Hepatocyte (in vitro differentiated cells): ENCODE results near the gene AGO3. TPM values are rescaled to one million over a fixed set of nuclear protein-coding genes. Genes with fewer than 3 reads are reported as not detected.

Experiments used
- DNase-seq: peaks from one replicate; pipeline ENCODE4 v3.0.0-alpha.2; 2016; ENCODE audit warnings: low spot score
- H2AFZ ChIP-seq: fragments of 200-600 bp; sonication (generic); 2 replicates; pipeline ENCODE4 v1.6.0; 2016; ENCODE audit warnings: antibody characterized with exemption, mild to moderate bottlenecking
- H3K27ac ChIP-seq: fragments of 200-600 bp; sonication (generic); 2 replicates; pipeline ENCODE4 v1.5.1; 2016; ENCODE audit warnings: mild to moderate bottlenecking
- H3K27me3 ChIP-seq: fragments of 200-600 bp; sonication (generic); 2 replicates; pipeline ENCODE4 v1.6.1; 2016
- H3K36me3 ChIP-seq: fragments of 200-600 bp; sonication (generic); replicated peaks from 2 replicates; pipeline ENCODE4 v1.5.1; 2016; ENCODE audit warnings: low read depth; ENCODE audit not compliant: insufficient read depth
- H3K4me1 ChIP-seq: fragments of 200-600 bp; sonication (generic); 2 replicates; pipeline ENCODE4 v1.5.1; 2016; ENCODE audit warnings: mild to moderate bottlenecking, moderate library complexity; ENCODE audit not compliant: insufficient read depth
- H3K4me2 ChIP-seq: fragments of 200-600 bp; sonication (generic); 2 replicates; pipeline ENCODE4 v1.6.0; 2016
- H3K4me3 ChIP-seq: fragments of 200-600 bp; sonication (generic); 2 replicates; pipeline ENCODE4 v1.5.1; 2016; ENCODE audit warnings: mild to moderate bottlenecking
- H3K79me2 ChIP-seq: fragments of 200-600 bp; sonication (generic); 2 replicates; pipeline ENCODE4 v1.6.0; 2017; ENCODE audit warnings: mild to moderate bottlenecking
- H3K9me2 ChIP-seq: fragments of 200-600 bp; sonication (generic); replicated peaks from 2 replicates; pipeline ENCODE4 v1.6.0; 2017; ENCODE audit warnings: mild to moderate bottlenecking; ENCODE audit not compliant: insufficient read depth
- H3K9me3 ChIP-seq: fragments of 200-600 bp; sonication (generic); 2 replicates; pipeline ENCODE4 v1.5.1; 2016; ENCODE audit warnings: low read depth, mild to moderate bottlenecking
- H4K20me1 ChIP-seq: fragments of 200-600 bp; sonication (generic); 2 replicates; pipeline ENCODE4 v1.6.0; 2016; ENCODE audit warnings: mild to moderate bottlenecking; ENCODE audit not compliant: insufficient read depth, poor library complexity, severe bottlenecking
- CTCF ChIP-seq: fragments of 200-600 bp; sonication (generic); IDR thresholded peaks from 2 replicates; pipeline ENCODE4 v1.5.1; 2016; ENCODE audit warnings: antibody characterized with exemption, mild to moderate bottlenecking; ENCODE audit not compliant: poor library complexity
- EZH2 ChIP-seq: fragments of 200-600 bp; sonication (generic); IDR thresholded peaks from 2 replicates; pipeline ENCODE4 v1.6.1; 2016; ENCODE audit warnings: antibody characterized with exemption, mild to moderate bottlenecking, borderline replicate concordance
- EZH2phosphoT487 ChIP-seq: fragments of 200-600 bp; sonication (generic); IDR thresholded peaks from one replicate; pipeline ENCODE4 v1.6.1; 2018; ENCODE audit warnings: antibody characterized with exemption, mild to moderate bottlenecking, low read depth, moderate library complexity; ENCODE audit not compliant: unreplicated experiment, severe bottlenecking
- WGBS: methylation state at CpG from one replicate; pipeline ENCODE4 v1.1.6; 2016; ENCODE audit warnings: low lambda C conversion rate; ENCODE audit errors: missing lambda C conversion rate; 5-methylcytosine and 5-hydroxymethylcytosine counted together
- polyA plus RNA-seq: library from polyadenylated mRNA; unstranded; fragments of >200 nt; fragmentation: Nextera tagmentation; extraction: Ambion mirVana; gene quantifications from 2 replicates; pipeline ENCODE4 v1.2.1, GENCODE V29; 2016
- total RNA-seq: library from RNA; depleted of rRNA; stranded (reverse); fragments of >200 nt; gene quantifications from 2 replicates; pipeline ENCODE4 v1.2.3, GENCODE V29; 2014

The AGO3 gene
- total and polyA plus RNA-seq, 2 experiments from 2014 or later: 16.9 to 24.4 TPM

- H3K27ac ChIP-seq: no peak overlapping the region
- H3K4me3 ChIP-seq: no peak overlapping the region
- H3K4me2 ChIP-seq: no peak overlapping the region
- no peaks in the 10 kb centered on the region for H3K9me2 ChIP-seq
- H3K79me2 ChIP-seq: no peaks in the 10 kb centered on the region
- no peak overlapping the region for H2AFZ ChIP-seq
- no peaks in the 10 kb centered on the region for H3K27me3 ChIP-seq
- no peaks in the 10 kb centered on the region for H3K4me1 ChIP-seq
- WGBS: 75% methylated on average over 2 of the region's 2 CpGs
- no peaks in the 10 kb centered on the region for H3K9me3 ChIP-seq
- no peaks in the 10 kb centered on the region for H4K20me1 ChIP-seq
- TF ChIP-seq EZH2: no peak
- TF ChIP-seq CTCF: no peak
- TF ChIP-seq EZH2phosphoT487: no peak
- DNase-seq: no peak
- H3K36me3 ChIP-seq: no peaks in the 10 kb centered on the region
These were observed 139.4 kb downstream of the AGO3 start for GRCh38 chr1:36070349-36070748.

- H3K79me2 ChIP-seq: no peaks in the 10 kb centered on the region
- no peaks in the 10 kb centered on the region for H4K20me1 ChIP-seq
- H3K9me2 ChIP-seq: no peaks in the 10 kb centered on the region
- no peaks in the 10 kb centered on the region for H3K27me3 ChIP-seq
- WGBS: 70% methylated on average over 4 of the region's 4 CpGs
- H3K4me2 ChIP-seq: no peak overlapping the region
- no peak overlapping the region for H2AFZ ChIP-seq
- no peak for DNase-seq
- H3K36me3 ChIP-seq: no peaks in the 10 kb centered on the region
- TF ChIP-seq EZH2: no peak
- no peak for TF ChIP-seq EZH2phosphoT487
- TF ChIP-seq CTCF: no peak
- no peak overlapping the region for H3K27ac ChIP-seq
- H3K4me1 ChIP-seq: no peaks in the 10 kb centered on the region
- H3K9me3 ChIP-seq: no peaks in the 10 kb centered on the region
- H3K4me3 ChIP-seq: no peak overlapping the region
These were observed 146.2 kb downstream of the AGO3 start for GRCh38 chr1:36076979-36077573.

GRCh38 chr1:36080236-36080635 lies 149.3 kb downstream of the AGO3 start:
- Histone ChIP-seq H3K4me3 (no peak overlapping the region), H2AFZ (no peak overlapping the region), H3K4me2 (no peak overlapping the region), H3K9me3 (no peaks in the 10 kb centered on the region), H3K79me2 (no peaks in the 10 kb centered on the region), H3K4me1 (peaks cover 4% of the 10 kb centered on the region), H3K36me3 (no peaks in the 10 kb centered on the region), H3K27ac (no peak overlapping the region), H3K27me3 (no peaks in the 10 kb centered on the region), H4K20me1 (no peaks in the 10 kb centered on the region), H3K9me2 (no peaks in the 10 kb centered on the region)
- TF ChIP-seq EZH2 (no peak), CTCF (no peak), EZH2phosphoT487 (no peak)
- 72% methylated on average over 3 of the region's 3 CpGs for WGBS
- DNase-seq: no peak
